Hepatocyte (in vitro differentiated cells): ENCODE results near the gene FOXC2.

ENCODE experiments used
- EZH2 ChIP-seq: fragments of 200-600 bp; sonication (generic); IDR thresholded peaks from 2 replicates; pipeline ENCODE4 v1.6.1; 2016; ENCODE audit warnings: antibody characterized with exemption, mild to moderate bottlenecking, borderline replicate concordance
- EZH2phosphoT487 ChIP-seq: fragments of 200-600 bp; sonication (generic); IDR thresholded peaks from one replicate; pipeline ENCODE4 v1.6.1; 2018; ENCODE audit warnings: antibody characterized with exemption, mild to moderate bottlenecking, low read depth, moderate library complexity; ENCODE audit not compliant: unreplicated experiment, severe bottlenecking
- TF ChIP-seq, protein P1 (sequence below): fragments of 200-600 bp; sonication (generic); IDR thresholded peaks from 2 replicates; pipeline ENCODE4 v1.5.1; 2016; ENCODE audit warnings: antibody characterized with exemption, mild to moderate bottlenecking; ENCODE audit not compliant: poor library complexity

DNA sequence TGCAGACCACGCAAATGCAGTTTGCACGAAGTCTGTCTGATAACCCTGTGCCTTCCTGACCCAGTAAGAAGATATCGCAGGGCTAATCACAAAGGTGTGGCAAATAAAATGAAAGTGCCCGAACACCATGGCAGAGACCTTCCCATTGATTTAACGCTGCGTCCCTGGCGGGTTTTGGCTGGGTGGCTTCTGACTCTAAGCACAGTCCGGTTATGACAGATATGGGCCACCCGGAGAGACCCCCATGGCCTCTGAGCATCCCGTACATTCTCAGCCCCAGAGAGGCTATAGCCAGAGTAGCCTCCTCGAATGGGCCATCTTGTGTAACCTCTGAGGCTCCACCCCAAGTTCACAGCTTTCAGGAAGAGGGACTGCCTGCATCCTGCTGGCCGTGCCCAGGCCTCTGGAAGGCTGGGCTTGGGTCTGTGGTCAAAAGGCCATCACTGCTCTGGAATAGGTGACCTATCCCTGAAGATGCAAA is 5.5 kb downstream of the FOXC2 start:
- no peak for TF ChIP-seq EZH2
- TF ChIP-seq, protein P1, sequence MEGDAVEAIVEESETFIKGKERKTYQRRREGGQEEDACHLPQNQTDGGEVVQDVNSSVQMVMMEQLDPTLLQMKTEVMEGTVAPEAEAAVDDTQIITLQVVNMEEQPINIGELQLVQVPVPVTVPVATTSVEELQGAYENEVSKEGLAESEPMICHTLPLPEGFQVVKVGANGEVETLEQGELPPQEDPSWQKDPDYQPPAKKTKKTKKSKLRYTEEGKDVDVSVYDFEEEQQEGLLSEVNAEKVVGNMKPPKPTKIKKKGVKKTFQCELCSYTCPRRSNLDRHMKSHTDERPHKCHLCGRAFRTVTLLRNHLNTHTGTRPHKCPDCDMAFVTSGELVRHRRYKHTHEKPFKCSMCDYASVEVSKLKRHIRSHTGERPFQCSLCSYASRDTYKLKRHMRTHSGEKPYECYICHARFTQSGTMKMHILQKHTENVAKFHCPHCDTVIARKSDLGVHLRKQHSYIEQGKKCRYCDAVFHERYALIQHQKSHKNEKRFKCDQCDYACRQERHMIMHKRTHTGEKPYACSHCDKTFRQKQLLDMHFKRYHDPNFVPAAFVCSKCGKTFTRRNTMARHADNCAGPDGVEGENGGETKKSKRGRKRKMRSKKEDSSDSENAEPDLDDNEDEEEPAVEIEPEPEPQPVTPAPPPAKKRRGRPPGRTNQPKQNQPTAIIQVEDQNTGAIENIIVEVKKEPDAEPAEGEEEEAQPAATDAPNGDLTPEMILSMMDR: no peak
- TF ChIP-seq EZH2phosphoT487: no peak
